Inferior parietal cortex (tissue), 1 donor: ENCODE data around the gene RBFOX1.

ENCODE experiments used
- DNase-seq: peaks from one replicate; pipeline ENCODE4 v3.0.0-alpha.2; 2016; ENCODE audit errors: extremely low spot score

The RBFOX1 gene

DNA sequence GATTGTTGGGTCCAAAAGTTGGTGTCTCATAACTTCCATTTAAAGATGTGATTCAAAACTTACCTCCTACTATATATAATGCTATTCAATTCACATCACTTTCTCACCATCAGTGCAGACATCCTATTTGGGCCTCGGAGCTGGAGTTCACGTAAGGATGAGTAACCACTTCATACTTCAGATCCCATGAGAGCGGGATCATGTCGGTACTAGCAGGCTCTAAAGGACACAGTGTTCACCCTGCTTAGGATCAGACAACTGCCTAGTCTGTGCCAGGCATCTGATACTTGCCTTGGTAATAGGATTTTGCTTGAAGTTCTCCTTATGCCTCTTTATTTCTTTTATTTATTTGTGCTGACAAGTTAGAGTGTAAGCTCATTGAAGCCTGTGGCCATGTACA, 39.5 kb downstream of the RBFOX1 start:
- no peak for DNase-seq

DNA sequence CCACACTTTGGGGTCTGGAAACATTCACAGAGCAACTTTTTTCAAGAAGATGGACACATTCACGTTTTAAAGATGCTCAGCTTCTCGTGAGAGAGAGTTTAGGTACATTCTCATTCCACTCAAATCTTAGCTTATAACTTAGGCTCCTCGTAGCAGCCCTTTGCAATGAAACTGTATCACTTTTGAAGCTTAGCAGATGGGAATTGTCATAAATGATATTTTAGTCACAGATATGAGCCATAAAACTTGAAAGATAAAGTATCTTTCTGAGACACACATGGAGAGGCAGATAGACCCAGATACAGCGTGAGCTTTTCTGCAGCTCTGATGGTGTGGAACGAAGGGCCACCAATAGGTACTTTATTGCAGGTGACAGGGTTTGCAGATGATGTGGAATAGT, 41.1 kb downstream of the RBFOX1 start:
- DNase-seq = no peak

DNA sequence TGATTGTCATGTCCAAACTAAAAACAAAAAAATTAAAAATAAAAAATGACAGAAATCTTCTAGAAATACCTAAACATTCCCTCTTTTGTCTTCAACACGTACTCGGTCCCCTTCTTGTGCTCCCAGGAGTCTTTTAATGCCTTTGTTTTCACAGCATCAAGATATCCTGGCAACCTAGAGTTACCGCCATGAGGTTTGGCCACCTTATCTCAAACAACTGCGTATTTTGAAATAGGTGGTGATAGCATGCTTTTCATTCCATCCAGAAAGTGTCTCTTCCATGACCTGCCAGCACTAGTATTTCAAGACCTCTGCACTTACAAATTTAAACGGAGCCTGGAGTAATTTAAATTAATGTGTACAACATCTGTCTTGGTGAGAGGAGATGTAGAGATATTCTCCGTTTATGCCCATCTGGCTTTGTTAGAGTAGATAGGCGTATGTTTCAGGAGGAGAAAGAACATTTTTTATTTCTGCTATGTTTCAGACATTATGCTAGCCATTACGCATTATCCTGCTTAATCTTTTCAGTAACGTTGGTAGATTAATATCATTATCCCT, 42.0 kb downstream of the RBFOX1 start:
- DNase-seq = no peak

DNA sequence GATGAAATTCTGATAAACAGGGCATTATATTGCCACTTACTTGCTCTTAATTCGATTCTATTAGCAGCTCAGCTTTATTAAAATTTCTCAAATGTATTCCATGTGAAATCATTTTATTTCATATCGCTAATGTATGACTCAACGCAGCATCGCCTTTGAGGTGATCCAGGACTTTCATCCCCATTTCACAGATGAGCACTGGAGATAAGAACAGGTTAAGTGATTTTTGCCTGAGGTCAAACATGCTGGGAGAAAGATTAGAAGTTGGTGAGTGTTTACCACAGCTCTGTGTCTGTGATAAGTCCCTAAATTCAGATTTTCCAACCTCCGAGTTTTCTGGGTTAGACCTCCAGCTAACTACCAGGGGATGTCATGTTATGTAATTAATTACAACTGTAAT, 43.6 kb downstream of the RBFOX1 start:
- DNase-seq = no peak

DNA sequence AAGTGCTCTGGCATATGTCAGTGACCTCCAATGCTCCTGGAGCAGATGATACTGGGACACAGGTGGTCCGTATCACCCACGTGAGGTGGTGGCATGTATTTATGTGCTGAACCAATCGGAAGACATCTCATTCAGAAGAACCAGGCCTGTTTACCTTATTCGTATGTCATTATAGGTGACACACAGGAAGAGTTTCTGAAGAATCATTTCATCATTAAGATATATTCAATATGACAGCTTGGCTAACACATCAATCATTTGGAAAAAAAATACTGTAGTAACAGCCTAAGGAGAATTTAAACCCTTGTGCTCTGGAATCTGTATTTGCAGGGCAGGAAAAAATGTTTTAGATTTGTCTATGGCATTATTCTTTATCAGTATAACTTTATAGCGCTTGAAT, 44.6 kb downstream of the RBFOX1 start:
- DNase-seq = no peak

DNA sequence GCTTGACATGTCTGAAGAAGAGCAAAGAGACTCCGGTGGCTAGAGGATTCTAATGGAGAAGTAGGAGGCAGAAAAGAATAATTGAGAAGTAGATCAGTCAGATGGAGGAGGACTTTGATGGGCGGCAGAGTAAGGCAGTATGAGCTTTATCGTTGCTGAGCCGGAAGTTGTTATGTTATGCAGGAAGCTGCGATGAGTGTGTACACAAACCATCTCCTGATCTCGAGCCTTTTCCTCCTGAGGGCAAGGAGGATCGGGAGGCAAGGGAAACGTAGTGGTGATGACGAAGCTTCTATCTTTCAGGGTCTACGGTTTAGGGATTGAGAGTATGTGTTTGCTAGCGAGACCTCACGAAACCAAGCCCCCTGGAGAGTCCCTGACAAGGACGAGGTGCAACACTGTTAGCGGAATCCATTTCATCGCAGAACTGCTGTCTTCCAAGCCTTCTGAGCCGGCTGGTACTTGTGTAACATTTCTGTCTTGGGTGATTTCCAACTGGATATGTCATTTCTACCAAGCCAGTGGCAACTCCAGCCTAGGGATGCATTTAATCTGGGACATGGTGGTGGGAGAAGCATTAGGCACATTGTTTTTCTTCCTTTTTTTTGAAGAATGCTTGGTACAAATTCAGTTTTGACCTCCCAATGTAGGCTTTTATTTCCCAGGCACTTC, 45.5 kb downstream of the RBFOX1 start:
- no peak for DNase-seq

DNA sequence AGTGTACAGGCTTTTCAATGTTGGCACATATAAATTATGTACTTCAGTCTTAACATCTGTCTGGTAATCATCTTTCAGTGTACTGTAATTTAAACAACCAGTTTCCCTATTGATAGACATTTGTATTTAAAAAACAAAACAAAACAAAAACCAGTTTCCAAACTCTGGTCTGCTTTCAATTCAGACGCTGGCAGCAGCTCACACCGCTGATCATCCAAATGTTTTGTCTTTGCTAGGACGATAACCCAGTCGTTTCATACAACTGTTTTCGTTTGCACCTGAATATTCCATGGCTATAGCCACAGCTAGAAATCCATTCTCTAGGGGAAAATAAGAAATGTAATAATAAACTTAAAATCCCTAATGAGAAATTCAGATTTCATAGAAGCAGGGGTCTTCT, 47.8 kb downstream of the RBFOX1 start:
- DNase-seq = no peak

DNA sequence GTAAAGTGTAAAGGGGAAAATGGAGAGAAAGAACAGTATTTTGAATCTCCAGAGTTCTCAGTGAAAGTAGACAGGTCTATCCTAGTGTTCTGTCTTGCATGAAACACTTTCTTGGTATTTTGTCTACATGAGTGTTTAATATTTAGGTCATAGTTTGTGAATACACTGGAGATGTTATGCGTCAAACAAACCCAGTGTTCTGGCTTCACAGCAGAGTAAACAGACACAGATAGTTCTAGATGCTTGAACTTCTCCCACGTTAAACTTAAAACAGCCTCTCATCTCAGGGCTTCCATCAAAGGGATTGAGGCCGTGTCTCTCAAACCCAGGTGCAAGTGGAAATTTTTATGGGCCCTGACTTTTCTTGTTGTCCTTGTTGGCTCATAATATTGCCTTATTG, 48.3 kb downstream of the RBFOX1 start:
- no peak for DNase-seq

DNA sequence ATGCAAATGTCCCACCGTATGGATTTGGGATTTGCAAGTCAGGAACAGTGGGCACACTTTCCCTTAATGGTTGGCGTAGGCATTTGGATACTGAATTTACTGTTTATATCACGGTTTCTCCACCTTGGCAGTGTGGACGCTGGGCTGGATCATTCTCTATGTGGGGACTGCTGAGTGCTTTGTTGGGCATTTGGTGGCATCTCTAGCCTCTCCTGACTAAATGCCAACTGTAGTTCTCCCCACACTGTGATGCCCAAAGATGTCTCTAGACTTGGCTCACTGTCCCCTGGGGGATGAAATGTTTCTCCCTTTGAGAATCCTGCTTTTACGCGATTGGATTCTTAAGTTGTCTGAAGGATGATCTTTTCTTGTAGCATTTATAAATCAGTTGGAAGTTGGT, 49.0 kb downstream of the RBFOX1 start:
- no peak for DNase-seq

DNA sequence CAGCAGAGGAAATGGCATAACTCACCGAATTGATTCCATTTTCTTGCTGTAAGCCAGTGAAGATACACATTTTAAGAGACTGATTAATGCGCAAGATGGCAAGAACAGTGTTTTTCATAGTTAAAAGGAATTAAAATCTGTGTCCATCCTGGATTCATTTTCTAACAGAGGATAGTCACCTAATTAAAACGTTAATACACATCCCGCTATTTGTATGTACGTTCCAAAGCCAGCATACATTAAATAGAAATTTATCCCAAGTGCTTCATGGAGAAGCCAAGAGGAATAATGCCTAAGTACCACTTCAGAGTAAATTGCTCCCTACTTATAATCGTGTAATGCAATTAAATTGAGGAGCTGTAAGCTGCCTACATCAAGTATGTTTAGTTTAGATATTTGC, 49.9 kb downstream of the RBFOX1 start:
- DNase-seq = no peak

DNA sequence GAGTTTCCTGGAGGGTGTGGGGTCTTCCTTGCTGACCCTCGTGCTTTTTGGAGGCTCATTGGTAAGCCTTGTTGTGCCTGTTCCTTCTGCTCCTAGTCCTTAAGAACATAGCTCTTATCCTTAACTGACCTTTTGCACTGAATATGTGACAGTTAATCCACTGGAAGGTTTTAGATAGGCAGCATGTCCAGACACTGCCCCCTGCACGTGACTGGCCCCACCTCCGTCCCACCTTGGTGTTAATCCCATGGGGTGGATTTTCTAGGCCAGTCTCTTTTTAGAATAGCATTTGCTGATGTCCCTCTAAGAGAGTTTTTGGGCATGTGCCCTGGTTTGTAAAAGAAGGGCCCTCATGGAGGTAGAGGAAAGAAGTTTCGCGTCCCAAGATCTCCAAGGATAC, 58.3 kb downstream of the RBFOX1 start:
- DNase-seq = no peak

DNA sequence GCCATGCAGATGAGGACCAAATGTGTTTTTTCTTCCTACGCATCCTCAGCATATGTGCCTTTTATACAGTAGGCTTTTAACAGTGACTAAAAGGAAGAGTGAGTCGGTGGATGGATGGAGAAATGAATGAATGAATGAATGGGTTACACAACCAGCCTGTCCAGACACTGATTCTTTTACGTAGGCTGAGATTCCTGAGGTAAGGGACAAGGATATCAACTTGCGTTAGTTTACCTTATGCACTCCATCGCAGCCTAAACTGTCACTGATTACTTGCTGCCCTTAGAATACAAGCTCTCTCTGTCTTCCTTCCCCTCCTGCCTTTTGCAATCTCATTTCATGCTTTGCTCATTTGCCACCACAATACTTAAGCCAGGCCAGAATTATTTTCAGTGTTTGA, 59.0 kb downstream of the RBFOX1 start:
- DNase-seq = no peak

DNA sequence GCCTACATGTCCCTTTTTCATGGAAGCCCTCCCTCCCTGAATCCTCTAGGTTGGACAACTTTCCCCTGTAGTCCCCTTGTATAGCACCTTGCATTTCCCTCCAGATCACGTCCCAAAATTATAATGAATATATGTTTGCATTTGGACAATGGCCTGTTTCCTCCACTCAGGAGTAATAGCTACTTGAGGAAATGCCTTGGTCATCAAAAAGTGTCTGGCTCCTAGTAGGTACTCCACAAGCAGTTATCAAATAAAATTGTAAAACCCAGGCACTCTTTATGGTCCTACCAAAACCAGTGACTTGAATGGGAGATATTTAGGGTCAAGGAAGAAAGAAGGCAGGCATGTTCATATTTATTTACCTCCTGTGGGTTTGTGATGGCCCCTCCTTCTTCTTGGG, 59.6 kb downstream of the RBFOX1 start:
- DNase-seq = no peak

DNA sequence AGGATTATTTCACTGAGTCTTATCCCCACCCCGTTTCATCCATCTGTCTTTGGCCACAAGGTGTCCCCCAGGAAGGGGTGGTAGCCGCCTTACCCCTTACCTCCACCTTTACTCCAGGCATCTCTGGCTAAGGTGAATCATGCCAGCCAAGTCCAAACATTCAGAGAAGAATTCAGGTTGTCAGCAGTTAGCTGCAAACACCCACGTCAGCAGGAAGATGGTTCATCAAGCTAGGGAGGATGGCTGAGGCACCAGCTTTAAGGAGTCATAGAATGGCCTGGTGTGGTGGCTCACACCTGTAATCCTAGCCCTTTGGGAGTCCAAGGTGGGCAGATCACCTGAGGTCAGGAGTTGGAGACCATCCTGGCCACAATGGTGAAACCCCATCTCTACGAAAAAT, 61.0 kb downstream of the RBFOX1 start:
- DNase-seq = no peak

DNA sequence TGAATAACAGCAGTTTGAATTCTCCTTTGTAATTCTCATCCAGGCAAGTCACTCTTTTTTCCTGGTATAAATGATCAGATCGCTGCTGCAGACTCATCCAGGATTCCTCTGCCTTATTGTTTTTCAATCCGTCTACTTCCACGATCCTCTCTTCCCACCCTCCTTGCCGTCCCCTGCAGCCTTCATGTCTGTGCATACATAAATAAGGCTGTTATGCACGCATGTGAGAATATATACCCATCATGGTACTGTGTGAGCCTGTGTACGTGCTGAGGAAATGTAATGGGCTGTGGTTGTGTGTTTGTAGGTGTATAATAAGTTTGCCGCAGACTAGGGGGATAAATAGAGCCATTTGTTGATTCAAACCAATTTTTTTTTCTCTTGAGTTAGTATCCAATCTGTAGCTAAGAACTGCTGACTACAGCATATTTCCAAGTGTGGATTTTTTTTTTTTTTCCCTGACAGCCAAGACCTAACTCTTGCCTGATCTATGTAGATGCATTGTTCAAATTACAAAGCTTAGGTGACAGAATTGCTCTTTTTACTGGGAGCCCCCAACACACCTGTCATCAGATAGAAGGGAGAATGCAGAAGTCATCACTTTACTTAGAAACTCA, 62.2 kb downstream of the RBFOX1 start:
- DNase-seq = no peak

DNA sequence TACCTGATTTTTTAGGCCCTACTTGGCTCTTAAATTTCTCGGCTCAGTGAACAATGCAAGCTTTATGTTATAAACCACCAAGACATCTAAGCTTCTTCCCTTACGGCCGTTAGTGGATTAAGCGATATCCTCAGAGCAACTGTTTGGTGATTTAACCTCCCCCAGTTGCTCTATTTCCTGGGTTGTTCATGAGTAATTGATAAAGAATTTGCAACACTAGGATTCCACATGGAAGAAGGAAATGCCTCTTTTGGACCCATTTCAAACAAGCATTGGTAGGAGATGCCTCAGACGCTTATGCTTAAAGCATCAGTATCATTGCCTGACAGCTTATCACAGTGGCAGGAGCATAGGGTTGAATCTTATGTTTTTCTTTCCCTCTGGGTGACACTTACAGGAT, 65.3 kb downstream of the RBFOX1 start:
- no peak for DNase-seq

DNA sequence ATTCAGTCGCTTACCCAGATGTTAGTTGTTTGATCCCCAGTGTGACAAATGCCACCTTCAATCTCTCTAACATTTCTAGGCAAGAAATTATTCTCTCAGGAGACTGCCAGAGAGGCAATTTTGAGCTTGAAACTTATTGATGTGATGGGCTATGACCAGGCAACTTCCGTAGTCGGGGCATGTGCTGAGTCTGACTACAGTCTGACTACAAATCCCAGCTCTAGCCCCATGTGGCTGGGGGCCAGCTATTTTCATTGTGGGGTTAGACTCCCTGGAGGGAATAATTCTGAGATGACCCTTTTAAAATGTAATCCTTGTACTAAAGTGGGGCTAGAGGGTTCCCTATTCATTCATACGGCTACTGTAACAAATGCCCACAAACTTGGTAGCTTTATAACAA, 65.9 kb downstream of the RBFOX1 start:
- no peak for DNase-seq

DNA sequence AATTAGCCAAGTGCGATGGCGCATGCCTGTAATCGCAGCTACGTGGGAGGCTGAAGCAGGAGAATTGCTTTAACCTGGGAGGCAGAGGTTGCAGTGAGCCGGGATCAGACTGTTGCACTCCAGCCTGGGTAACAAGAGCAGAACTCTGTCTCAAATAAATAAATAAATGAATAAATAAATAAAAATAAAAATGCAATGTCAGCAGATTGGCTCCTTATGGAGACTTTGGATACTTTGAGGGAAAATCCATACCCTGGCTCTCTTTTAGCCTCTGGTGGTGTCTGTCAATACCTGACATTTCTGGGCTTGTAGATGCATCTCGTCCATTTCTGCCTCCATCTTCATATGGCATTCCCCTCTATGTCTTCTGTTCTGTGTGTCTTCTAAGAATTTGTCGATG, 66.7 kb downstream of the RBFOX1 start:
- no peak for DNase-seq

DNA sequence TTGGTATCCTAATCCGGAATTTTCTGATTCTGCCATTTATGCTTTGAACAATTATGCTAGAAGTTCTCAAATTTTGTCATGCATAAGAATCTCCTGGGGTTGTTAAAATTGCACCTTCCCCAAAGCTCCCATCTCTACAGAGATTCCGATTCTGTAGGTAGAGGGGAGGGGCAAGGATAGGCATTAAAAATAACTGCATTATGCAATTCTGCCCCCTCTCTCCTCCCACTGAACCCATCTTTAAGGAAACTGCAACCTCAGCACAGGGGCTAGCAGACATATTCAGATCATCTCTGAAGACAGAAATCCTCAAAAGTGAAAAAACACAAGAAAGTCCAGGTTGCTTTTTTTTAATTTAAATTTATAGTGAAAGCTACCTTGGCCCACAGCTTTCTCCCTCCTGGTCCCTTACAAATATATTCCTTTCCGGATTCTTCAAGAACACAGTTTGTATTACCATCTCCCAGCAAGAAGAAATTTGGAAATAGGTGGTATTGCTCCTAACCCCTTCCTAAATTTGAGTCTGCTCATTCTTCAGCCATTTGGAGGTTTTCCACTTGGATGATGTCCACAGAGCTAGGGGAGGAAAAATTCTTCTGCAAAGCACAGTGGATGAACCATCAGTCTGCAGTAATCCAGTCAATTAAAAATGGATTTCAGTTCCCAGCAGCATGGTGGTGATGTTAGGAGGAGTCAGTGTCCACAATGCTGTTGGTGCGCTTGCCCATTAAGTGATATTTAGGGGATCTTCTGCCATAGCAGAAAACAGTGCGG, 67.7 kb downstream of the RBFOX1 start:
- DNase-seq = no peak

DNA sequence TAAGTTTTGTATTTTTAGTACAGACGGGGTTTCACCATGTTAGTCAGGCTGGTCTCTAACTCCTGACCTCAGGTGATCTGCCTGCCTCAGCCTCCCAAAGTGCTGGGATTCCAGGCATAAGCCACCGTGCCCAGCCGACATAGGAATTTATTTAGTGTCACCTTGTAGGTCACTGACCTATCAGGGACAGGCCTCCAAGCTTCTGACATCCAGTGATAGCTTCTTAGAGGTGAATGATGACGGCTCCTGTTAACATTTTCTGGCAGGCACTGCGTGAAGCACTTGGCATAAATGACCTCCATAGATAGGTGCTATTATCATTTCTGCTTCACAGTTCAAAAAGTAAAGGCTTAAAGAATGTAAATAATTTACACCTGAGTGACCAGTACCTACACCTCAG, 71.6 kb downstream of the RBFOX1 start:
- no peak for DNase-seq

DNA sequence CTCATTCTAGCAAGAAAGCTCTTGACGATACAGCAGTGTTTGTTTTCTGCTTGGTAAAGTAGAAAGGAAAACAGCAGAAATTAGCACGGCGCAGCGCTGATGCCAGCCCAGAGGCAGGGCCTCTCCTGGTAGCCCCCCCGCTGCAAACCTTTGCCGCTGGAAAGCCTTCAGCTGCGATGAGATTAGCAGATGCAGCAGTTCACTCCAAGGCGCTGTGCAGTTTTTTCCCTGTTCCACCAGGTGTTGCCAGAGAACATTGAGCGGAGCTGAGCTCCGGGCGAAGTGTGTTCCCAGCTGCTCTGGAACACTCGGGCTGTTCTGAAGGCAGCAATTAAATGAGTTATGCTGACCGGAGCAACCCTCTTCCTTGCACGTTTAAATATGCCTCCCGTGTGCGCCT, 72.5 kb downstream of the RBFOX1 start:
- DNase-seq = peak; percentile 69

DNA sequence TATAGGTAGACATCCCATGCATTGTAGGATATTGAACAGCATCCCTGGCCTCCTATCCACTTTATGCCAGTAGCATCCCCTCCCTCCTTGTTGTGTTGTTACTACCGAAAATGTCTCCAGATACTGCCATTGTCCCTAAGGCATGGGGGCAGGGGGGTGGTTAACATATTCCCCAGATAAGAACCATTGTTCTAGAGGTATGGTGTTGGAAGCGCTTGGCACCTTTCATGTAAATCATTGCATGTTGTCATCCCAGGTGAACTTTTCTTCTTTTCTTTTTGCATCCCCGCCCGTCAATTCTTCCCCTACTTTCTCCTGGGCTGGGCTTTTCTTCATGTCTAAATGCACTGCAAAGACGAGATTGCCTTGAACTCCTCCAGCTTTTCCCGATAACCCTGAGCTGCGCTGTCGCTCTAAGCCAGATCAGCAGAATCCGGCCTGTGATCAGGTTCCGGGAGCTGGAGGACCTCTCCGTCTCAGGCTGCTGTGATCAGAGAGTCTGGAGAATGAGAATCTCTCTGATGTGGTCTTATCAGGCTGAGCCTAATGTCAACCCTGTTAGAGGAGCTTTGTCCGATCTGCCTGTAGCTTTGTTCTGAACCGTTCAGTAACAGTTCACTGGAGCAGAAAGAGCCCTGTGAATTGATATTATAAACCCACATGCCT, 76.2 kb downstream of the RBFOX1 start:
- DNase-seq = no peak
